Left colon (tissue), 2 donors: ENCODE data around the gene OSBPL6. TPM values are rescaled to one million over a fixed set of nuclear protein-coding genes. Genes with fewer than 3 reads are reported as not detected.

ENCODE experiments used
- ATAC-seq: fragments of 200-7000 bp; cut with Tn5 transposase; one replicate; pipeline ENCODE4 v1.9.1; 2020; ENCODE audit warnings: mild to moderate bottlenecking, moderate library complexity
- DNase-seq, 2 donors: peaks; one replicate each; pipeline ENCODE4 v3.0.0-alpha.2; 2020
- intact Hi-C, 2 donors: fragments of 100-400 bp; cut with DNase I in 1 of 2; cut with micrococcal nuclease in 1 of 2; formaldehyde crosslinking; loops; one replicate each; pipeline versions ENCODE4 v1.11.2 to v1.14.0; 2022; cut with DNase I, micrococcal nuclease
- total RNA-seq, 2 donors: library from RNA; stranded (reverse); fragmentation: NEBNext Ultra II Directional; extraction: Animal tissue kit (Norgen Biotek cat#: 25700); gene quantifications; one replicate each; pipeline ENCODE4 v1.2.1, GENCODE V29; 2021
- donor health status: DM: no; HTN: no; CAD: no.
- donor health status: DM: yes; HTN: yes; CAD: no.

The OSBPL6 gene
- total RNA-seq, 2 donors from 2014 or later = 1.8 to 1.9 TPM

- intact Hi-C loops = no loop called here
- DNase-seq = no peak
- no peak for ATAC-seq
Measured at GRCh38 chr2:178436662-178437061, 242.3 kb downstream of the OSBPL6 start.

GRCh38 chr2:178441426-178441825 lies 247.1 kb downstream of the OSBPL6 start:
- ATAC-seq (no peak), DNase-seq (no peak)
- intact Hi-C loops = no loop called here

- intact Hi-C loops = no loop called here
- no peak for ATAC-seq
- DNase-seq = no peak
Measured at GRCh38 chr2:178448968-178449661, 254.8 kb downstream of the OSBPL6 start.

- DNase-seq (peak in 1 of 2 donors; percentile 16), ATAC-seq (peak; percentile 9)
- intact Hi-C loops = no loop called here
Measured at GRCh38 chr2:178449700-178450523, 255.6 kb downstream of the OSBPL6 start.

GRCh38 chr2:178450524-178450773 lies 256.1 kb downstream of the OSBPL6 start:
- DNase-seq (peak in 1 of 2 donors; percentile 86), ATAC-seq (no peak)
- intact Hi-C loops = no loop called here

GRCh38 chr2:178450774-178451525 lies 256.6 kb downstream of the OSBPL6 start, which contains the start of the genes PJVK and PRKRA:
Gene PJVK, plus strand, starts transcription at chr2:178451378. Its CDS starts 2,032 bp downstream, at chr2:178453410.
Gene PRKRA, minus strand, starts transcription at chr2:178451175. Its CDS starts 145 bp downstream, at chr2:178451030.
- ATAC-seq (peak; percentile 93), DNase-seq (peak; percentile 97 to 98)
- intact Hi-C loops = no loop called here

GRCh38 chr2:178452334-178452733 lies 258.0 kb downstream of the OSBPL6 start:
- DNase-seq (no peak), ATAC-seq (no peak)
- intact Hi-C loops = no loop called here

Other genes with a start within 250 kb of the OSBPL6 start
- 1 to 10 TPM; 1.8 to 1.9 TPM for gene PDE11A, start 121.7 kb upstream of the OSBPL6 start, total RNA-seq
- 10 to 100 TPM; 12.9 to 15.9 TPM for gene RBM45, start 82.1 kb upstream of the OSBPL6 start, total RNA-seq